DMS53 (cell line): ENCODE measurements around the gene SUCNR1.
"Not testable (repeated sequence)": the region's sequence is repeated elsewhere in the genome, so short reads cannot be mapped to it uniquely, and the experiment has no call there.

Experiments used
- DNase-seq: peaks from one replicate; lab custom pipeline; 2025; lab: John Stamatoyannopoulos, UW

SUCNR1 gene

DNA sequence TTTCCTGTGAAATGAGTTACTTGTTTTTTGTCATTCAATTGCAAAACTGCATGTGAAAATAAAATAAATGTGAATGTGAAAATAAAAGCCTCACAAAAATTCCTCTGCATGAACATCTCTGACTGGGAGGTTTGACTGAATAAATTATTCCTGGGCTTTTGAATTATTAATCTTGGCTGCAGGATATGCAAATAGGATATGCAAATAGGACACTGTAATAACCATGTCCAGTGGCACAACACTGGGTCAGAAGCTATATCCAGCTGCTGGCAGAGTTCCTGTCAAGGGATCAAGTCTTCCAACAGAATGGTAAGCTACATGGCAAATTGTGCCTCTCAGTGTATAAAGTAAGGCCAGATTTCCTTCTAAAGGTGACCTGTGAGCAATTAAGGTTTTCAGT, at the start of gene SUCNR1:
TSS of gene SUCNR1 (plus strand) at position 246 of the 400 bp plus-strand sequence. CDS start 6,250 bp downstream, outside the sequence.
- DNase-seq: peak; percentile 14

- DNase-seq: no peak
Observed at GRCh38 chr3:151827816-151828215, 45.6 kb upstream of the SUCNR1 start.

GRCh38 chr3:151835751-151836525, 37.5 kb upstream of the SUCNR1 start:
- DNase-seq: peak; percentile 14

- peak; percentile 74 for DNase-seq
Observed at GRCh38 chr3:151837057-151837456, 36.4 kb upstream of the SUCNR1 start.

- DNase-seq: peak; percentile 86
Observed at GRCh38 chr3:151838574-151839312, 34.7 kb upstream of the SUCNR1 start.

- DNase-seq: peak; percentile 23
Observed at GRCh38 chr3:151839313-151839631, 34.2 kb upstream of the SUCNR1 start.

DNA sequence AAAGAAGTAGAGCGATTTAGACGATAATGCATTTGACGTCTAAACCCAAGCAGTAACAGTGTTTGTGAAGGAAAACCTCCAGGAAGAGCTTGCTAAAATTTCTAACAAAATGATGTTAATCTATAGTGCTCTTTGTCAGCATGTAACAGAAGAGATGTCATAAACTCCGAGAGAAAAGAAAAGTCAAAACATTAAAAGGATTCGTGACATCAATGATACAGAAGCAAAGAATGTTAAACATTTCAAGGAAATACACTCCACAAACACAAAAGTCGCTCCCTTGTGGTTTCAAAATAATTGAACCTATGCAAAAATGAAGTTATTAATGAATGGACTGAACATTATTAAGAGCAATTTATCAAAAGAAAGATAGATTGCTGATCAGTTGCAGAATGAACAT, 31.6 kb upstream of the SUCNR1 start:
- no peak for DNase-seq

DNA sequence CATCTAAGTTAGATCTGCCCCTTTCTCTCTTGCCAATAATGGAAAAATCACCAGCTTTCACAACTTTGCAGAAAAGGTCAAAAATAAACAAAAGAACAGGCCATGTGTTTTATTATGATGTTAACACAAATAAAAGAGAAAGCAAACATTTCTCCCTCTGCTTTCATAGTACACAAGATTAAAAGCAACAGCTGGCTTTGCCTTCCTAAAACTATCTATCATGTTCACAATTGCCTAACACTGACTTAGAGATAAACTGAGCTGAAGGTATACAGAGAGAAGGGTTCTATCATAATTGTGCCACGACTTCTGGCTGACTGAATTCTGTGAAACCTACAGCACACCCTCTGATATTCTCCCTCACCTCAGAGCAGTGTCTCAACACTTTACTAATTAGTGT, 30.2 kb upstream of the SUCNR1 start:
- DNase-seq: peak; percentile 50

- peak; percentile 6 for DNase-seq
Observed at GRCh38 chr3:151845306-151845905, 28.0 kb upstream of the SUCNR1 start.

DNA sequence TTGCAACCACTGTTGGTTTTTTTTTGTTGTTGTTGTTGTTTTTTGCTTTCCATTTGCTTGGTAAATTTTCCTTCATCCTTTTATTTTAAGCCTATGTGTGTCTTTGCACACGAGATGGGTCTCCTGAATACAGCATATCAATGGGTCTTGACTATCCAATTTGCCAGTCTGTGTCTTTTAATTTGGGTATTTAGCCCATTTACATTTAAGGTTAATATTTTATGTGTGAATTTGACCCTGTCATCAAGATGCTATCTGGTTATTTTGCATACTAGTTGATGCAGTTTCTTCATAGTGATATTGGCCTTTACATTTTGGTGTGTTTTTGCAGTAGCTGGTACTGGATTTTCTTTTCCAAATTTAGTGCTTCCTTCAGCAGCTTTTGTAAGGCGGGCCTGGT, 23.4 kb upstream of the SUCNR1 start:
- not testable (repeated sequence) for DNase-seq

DNA sequence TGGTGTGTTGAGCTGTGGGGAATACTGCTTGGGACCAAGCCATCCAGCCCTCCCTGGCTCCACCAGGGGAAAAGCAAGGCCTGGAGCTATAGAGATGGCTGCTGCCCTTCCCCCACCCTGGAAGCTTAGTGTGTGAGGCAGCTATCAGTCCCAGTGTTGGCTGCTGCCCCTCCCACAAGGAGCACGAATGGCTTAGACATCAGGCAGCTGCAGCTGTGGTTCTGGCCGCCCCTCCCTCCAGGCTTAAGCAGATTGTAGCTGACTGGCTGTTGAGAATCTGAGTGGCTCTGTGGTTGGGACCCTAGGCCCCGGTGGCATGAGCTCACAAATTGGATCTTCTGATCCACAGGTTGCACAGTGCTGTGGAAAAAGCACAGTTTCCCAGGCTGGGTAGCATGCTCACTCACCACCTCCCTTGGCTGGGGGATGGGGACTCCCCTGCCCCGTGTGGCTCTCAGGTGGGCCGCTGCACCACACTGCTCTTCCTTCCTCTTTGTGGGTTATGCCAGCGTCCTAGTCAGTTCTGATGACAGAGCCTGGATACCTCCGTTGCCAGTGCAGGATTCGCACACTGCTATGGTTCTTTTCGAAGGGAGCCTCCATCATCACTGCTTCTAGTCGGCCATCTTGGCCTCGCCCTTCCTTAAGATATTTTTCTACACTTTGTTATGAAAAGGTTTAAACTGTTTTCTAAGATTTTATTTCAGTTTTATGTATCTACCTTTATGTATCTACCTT, 21.2 kb upstream of the SUCNR1 start:
- no peak for DNase-seq

- DNase-seq: no peak
Observed at GRCh38 chr3:151856118-151856517, 17.3 kb upstream of the SUCNR1 start.

- DNase-seq: no peak
Observed at GRCh38 chr3:151856641-151857040, 16.8 kb upstream of the SUCNR1 start.

- DNase-seq: peak; percentile 41
Observed at GRCh38 chr3:151859233-151859673, 14.2 kb upstream of the SUCNR1 start.

DNA sequence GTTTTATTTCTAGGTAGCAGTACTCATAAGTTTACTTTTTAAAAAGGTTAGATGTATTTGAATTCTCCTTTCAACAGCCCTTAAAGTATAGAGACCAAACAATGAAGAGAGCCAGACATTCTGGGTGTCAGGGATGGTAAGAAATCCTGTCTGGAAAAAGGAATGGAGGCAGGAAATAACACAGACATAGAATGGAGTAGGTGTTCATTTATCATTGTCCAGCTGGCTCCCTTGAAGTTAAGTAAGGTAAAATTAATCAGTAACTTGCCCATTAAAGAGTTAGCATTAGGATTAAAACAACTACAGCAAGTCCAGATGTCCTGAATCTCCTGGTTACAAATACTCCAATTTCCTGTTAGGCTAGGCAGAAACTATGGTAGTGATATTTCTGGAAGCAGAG, 13.5 kb upstream of the SUCNR1 start:
- peak; percentile 72 for DNase-seq

DNA sequence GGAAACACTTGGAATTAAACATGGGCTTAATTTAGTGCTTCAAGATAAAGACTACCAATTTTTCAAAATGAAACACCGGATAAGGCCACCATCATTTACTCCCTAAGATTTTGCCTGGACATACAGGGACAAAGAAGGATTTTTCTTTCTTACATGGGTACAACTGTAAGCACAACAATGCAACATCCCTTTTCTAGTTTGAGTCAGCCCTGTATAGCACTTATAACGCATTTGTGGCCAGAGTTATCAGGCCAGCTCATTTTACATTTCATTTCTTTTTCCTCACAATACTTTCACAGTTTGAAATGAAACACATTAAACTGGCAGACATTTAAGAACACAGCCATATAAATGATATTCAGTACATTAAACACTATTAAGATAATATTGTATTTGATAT, 9.8 kb upstream of the SUCNR1 start:
- DNase-seq: no peak

- DNase-seq: no peak
Observed at GRCh38 chr3:151864423-151865101, 8.9 kb upstream of the SUCNR1 start.

DNA sequence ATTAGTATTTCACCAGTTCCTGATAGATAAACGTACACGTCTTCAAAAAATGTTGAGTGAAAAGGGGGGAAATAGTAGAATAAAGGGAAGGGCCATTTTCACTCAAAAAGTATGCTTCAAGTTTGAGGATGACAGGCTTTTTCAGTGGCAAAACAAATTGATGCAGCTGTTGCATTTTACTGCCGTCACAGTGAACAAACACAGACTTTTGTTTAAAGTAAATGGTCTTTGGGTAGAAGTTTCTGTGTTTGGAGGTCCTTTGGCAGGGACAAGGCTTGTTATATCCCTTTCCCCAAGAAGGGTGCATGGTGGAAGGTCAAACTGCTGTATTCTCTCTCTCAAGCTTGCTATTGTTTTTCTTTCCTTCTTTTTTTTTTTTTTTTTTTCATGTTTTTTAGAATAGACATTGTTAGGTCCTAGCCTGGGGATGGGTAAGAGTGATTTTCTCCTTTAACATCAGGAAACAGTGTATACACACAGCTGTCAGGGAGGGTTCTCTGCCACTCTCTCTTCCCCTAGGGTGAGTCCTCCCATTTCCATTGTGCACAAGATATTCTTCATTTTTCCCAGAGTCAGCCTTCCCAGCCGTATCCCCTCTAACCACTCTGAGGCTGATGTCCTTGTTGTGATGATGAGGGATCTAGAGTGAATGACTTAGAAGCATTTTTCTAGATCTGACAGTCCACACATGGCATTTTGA, 6.6 kb upstream of the SUCNR1 start:
- DNase-seq: peak; percentile 27

- DNase-seq: no peak
Observed at GRCh38 chr3:151867666-151868065, 5.8 kb upstream of the SUCNR1 start.

- DNase-seq: no peak
Observed at GRCh38 chr3:151869181-151869580, 4.3 kb upstream of the SUCNR1 start.
